Ascending aorta (tissue), 2 donors: Measurements from ENCODE around the gene DYRK4. TPM values are rescaled to one million over a fixed set of nuclear protein-coding genes. Genes with fewer than 3 reads are reported as not detected.
A peak's percentile ranks its signal among the peaks of the same experiment; 100 is the strongest.

Experiments
- DNase-seq, 2 donors: peaks; one replicate each; pipeline ENCODE4 v3.0.0-alpha.2; 2019; ENCODE audit warnings: low spot score in 2 of 2
- H3K27ac ChIP-seq, 2 donors: fragments of 200-600 bp; sonication (generic); one replicate each; pipeline ENCODE4 v1.5.1; 2016 to 2017; ENCODE audit warnings: mild to moderate bottlenecking in 1 of 2
- H3K27me3 ChIP-seq: fragments of 200-600 bp; sonication (generic); one replicate; pipeline ENCODE4 v1.5.1; 2017
- H3K36me3 ChIP-seq, 2 donors: fragments of 200-600 bp; sonication (generic); one replicate each; pipeline ENCODE4 v1.5.1; 2016
- H3K4me1 ChIP-seq, 2 donors: fragments of 200-600 bp; sonication (generic); one replicate each; pipeline ENCODE4 v1.5.1; 2016 to 2017; ENCODE audit warnings: mild to moderate bottlenecking in 1 of 2
- H3K4me3 ChIP-seq, 2 donors: fragments of 200-600 bp; sonication (generic); one replicate each; pipeline ENCODE4 v1.5.1; 2016 to 2017; ENCODE audit warnings: mild to moderate bottlenecking in 1 of 2
- H3K9me3 ChIP-seq, 2 donors: fragments of 200-600 bp; sonication (generic); one replicate each; pipeline ENCODE4 v1.5.1; 2016
- CTCF ChIP-seq, 3 experiments: fragments of 200-600 bp in 2 of 3; fragments of 450-650 bp in 1 of 3; sonication (generic) in 2 of 3; IDR thresholded peaks; one replicate each; pipeline ENCODE4 v1.5.1; 2016 to 2019; ENCODE audit warnings: antibody characterized with exemption in 3 of 3, mild to moderate bottlenecking in 1 of 3, moderate library complexity in 1 of 3
- intact Hi-C: fragments of 100-400 bp; cut with DNase I; formaldehyde crosslinking; loops from one replicate; pipeline ENCODE4 v1.15.1; 2023
- total RNA-seq: library from RNA; depleted of rRNA; stranded (reverse); fragments of >200 nt; gene quantifications from one replicate; pipeline ENCODE4 v1.1.0, GENCODE V29; 2016

Gene DYRK4
- total RNA-seq, 1 donor from 2014 or later = 60.7 TPM

- no peak for TF ChIP-seq CTCF (IDR thresholded peaks at IDR 0.05)
- intact Hi-C loops = loop anchor here (10.0 kb wide), 1 partner anchor 464 kb away; no protein-coding TSS in a partner anchor
- peaks cover 19 to 35% of the 10 kb centered on the region in 2 donors for H3K36me3 ChIP-seq
These were observed 30.9 kb upstream of the DYRK4 start for GRCh38 chr12:4530982-4531586.

GRCh38 chr12:4535092-4535491 lies 26.9 kb upstream of the DYRK4 start:
- H3K36me3 ChIP-seq = peaks cover 16 to 35% of the 10 kb centered on the region in 2 donors
- TF ChIP-seq CTCF (IDR thresholded peaks at IDR 0.05) = no peak
- H3K27me3 ChIP-seq = no peaks in the 10 kb centered on the region
- H3K4me3 ChIP-seq = no peak overlapping the region
- no peaks in the 10 kb centered on the region for H3K9me3 ChIP-seq
- H3K27ac ChIP-seq = no peak overlapping the region
- peaks cover 4 to 13% of the 10 kb centered on the region in 2 donors for H3K4me1 ChIP-seq
- no peak for DNase-seq
- intact Hi-C loops = loop anchor here (5.0 to 10.0 kb wide), 4 partner anchors 67 to 503 kb away; partner anchors contain the start of gene TIGAR

More at GRCh38 chr12:4530982-4531586, 30.9 kb upstream of the DYRK4 start:
- H3K4me3 ChIP-seq = no peak overlapping the region
- DNase-seq = no peak
- H3K4me1 ChIP-seq = no peaks in the 10 kb centered on the region
- no peaks in the 10 kb centered on the region for H3K27me3 ChIP-seq
- no peak overlapping the region for H3K27ac ChIP-seq
- no peaks in the 10 kb centered on the region for H3K9me3 ChIP-seq

- no peaks in the 10 kb centered on the region for H3K9me3 ChIP-seq
- peaks cover 16 to 31% of the 10 kb centered on the region in 2 donors for H3K36me3 ChIP-seq
- no peak overlapping the region for H3K4me3 ChIP-seq
- H3K27me3 ChIP-seq = no peaks in the 10 kb centered on the region
- intact Hi-C loops = loop anchor here (5.0 to 10.0 kb wide), 4 partner anchors 66 to 504 kb away; partner anchors contain the start of gene TIGAR
- no peak overlapping the region for H3K27ac ChIP-seq
- TF ChIP-seq CTCF (IDR thresholded peaks at IDR 0.05) = no peak
- H3K4me1 ChIP-seq = peaks cover 4 to 13% of the 10 kb centered on the region in 2 donors
- no peak for DNase-seq
These were observed 26.1 kb upstream of the DYRK4 start for GRCh38 chr12:4535871-4536270.

GRCh38 chr12:4538207-4539160 lies 23.5 kb upstream of the DYRK4 start, which contains the start of gene RAD51AP1:
Gene RAD51AP1 (plus strand): TSS chr12:4538890. CDS start chr12:4538940, 50 bp downstream.
- H3K36me3 ChIP-seq = peaks cover 10 to 16% of the 10 kb centered on the region in 2 donors
- no peaks in the 10 kb centered on the region for H3K9me3 ChIP-seq
- H3K27me3 ChIP-seq = no peaks in the 10 kb centered on the region
- intact Hi-C loops = loop anchor here (2.0 to 10.0 kb wide), 6 partner anchors 64 to 666 kb away; partner anchors contain the start of genes AKAP3, NDUFA9, PARP11 and TIGAR
- peaks cover 4 to 13% of the 10 kb centered on the region in 2 donors for H3K4me1 ChIP-seq
- H3K27ac ChIP-seq = peak within 1 kb of the TSS; percentile 86 to 94
- no peak for TF ChIP-seq CTCF (IDR thresholded peaks at IDR 0.05)
- peak within 1 kb of the TSS; percentile 75 to 86 for H3K4me3 ChIP-seq
- DNase-seq = peak; percentile 74 to 96

GRCh38 chr12:4539167-4539870 lies 22.7 kb upstream of the DYRK4 start:
- Histone ChIP-seq H3K9me3 (no peaks in the 10 kb centered on the region), H3K27me3 (no peaks in the 10 kb centered on the region), H3K4me1 (peaks cover 4 to 13% of the 10 kb centered on the region in 2 donors), H3K27ac (peak overlapping the region in 1 of 2 donors; percentile 94), H3K4me3 (peak overlapping the region; percentile 75 to 86), H3K36me3 (peaks cover 4 to 8% of the 10 kb centered on the region in 2 donors)
- DNase-seq = no peak
- intact Hi-C loops = loop anchor here (2.0 to 10.0 kb wide), 6 partner anchors 63 to 667 kb away; partner anchors contain the start of genes AKAP3, NDUFA9, PARP11 and TIGAR
- no peak for TF ChIP-seq CTCF (IDR thresholded peaks at IDR 0.05)
